GM12891 (cell line): ENCODE data around the gene NUDT8.
"Not testable (repeated sequence)": the region's sequence is repeated elsewhere in the genome, so short reads cannot be mapped to it uniquely, and the experiment has no call there.

ENCODE experiments used
- DNase-seq: peaks from one replicate; pipeline ENCODE4 v3.0.0; 2011; ENCODE audit warnings: low spot score; ENCODE audit not compliant: insufficient read length
- FAIRE-seq: peaks from 2 replicates; lab custom pipeline; 2011; peaks lifted over from hg19 to GRCh38; lab: Jason Lieb, UNC
- PAX5 ChIP-seq: IDR thresholded peaks from 2 replicates; pipeline ENCODE4 v1.6.1; 2011; ENCODE audit warnings: low read length, moderate library complexity, mild to moderate bottlenecking; ENCODE audit not compliant: insufficient read depth, severe bottlenecking
- POLR2A ChIP-seq: IDR thresholded peaks from 2 replicates; pipeline ENCODE4 v1.6.1; 2011; ENCODE audit warnings: low read depth, low read length, control low read depth
- POLR2AphosphoS5 ChIP-seq: IDR thresholded peaks from 2 replicates; pipeline ENCODE4 v1.6.1; 2011; ENCODE audit warnings: low read depth, low read length, control low read depth
- POU2F2 ChIP-seq: IDR thresholded peaks from 2 replicates; pipeline ENCODE4 v1.6.1; 2011; ENCODE audit warnings: low read depth, mild to moderate bottlenecking, control low read depth, low read length, moderate library complexity
- SPI1 ChIP-seq: IDR thresholded peaks from 2 replicates; pipeline ENCODE4 v1.6.1; 2011; ENCODE audit warnings: low read depth, low read length, control low read depth
- TAF1 ChIP-seq: IDR thresholded peaks from 2 replicates; pipeline ENCODE4 v1.6.1; 2011; ENCODE audit warnings: low read depth, low read length, control low read depth

NUDT8 gene

DNA sequence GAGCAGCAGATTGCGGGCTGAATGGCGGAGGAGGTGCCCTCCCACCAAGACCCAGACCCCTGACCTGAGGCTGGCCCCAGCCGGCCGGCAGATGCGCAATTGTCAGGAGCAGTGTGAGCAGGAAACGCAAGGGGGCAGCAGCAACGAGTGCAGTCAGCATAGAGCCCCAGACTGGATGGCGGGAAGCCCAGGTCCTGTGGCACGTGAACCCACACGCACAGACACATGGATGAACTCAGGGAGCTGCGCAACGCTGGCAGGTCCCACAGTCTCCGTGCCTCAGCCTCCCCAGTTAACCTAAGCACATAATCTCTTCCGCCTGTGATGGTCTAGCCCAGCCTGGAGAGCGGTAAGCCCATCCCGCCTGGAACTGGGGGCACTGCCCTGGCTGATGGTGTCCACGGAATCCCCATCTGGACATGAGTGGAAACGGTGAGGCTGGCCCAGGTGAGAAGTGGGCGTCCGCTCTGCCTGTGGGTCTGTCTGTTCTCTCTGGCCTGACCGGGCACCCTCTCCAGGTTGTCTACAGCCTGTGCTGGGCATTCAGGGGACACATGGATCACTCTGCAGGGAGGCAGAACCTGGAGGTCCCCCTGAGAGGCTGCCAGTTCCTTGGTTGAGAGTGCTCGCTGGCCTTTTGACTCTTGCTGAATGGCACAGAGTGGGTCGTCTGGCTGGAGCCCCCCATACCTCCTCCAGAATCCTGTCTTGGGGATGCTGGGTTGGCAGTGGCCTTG lies 10.5 kb upstream of the NUDT8 start:
- TF ChIP-seq POLR2A (no peak), POLR2AphosphoS5 (no peak), SPI1 (no peak), POU2F2 (no peak), PAX5 (no peak), TAF1 (no peak)
- FAIRE-seq (peak; percentile 81), DNase-seq (no peak)

DNA sequence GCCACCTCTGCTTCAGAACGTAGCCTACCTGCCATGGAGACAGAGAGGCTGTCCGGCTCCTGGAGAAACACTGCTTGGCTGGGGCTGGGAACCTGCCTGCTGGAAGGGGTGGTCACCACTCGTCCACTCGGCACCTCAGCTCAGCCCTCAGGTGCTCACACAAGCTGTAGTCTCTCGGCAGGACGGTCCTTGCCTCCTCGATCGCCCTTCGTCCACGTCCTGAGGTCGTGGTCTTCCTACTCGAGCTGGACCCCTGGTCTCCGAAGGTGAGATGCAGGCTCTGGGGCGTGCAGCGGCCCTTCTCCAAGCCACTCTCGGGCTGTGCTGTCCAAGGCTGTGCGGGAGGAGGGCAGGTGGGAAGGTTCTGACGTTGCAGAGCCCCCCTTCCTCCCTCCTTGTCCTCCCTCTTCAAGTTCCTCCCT lies 9.7 kb upstream of the NUDT8 start, which contains the start of gene TBX10:
Gene TBX10, minus strand, starts transcription at position 326 of the 422 bp plus-strand sequence. Its CDS starts 291 bp downstream, at position 35.
- FAIRE-seq (no peak), DNase-seq (no peak)
- TF ChIP-seq POLR2A (no peak), POU2F2 (no peak), POLR2AphosphoS5 (no peak), TAF1 (no peak), SPI1 (no peak), PAX5 (no peak)

GRCh38 chr11:67638535-67639437 lies 9.0 kb upstream of the NUDT8 start:
- DNase-seq, result no peak
- no peak for FAIRE-seq
- TF ChIP-seq POLR2A (no peak), PAX5 (no peak), SPI1 (no peak), POU2F2 (no peak), TAF1 (no peak), POLR2AphosphoS5 (no peak)

DNA sequence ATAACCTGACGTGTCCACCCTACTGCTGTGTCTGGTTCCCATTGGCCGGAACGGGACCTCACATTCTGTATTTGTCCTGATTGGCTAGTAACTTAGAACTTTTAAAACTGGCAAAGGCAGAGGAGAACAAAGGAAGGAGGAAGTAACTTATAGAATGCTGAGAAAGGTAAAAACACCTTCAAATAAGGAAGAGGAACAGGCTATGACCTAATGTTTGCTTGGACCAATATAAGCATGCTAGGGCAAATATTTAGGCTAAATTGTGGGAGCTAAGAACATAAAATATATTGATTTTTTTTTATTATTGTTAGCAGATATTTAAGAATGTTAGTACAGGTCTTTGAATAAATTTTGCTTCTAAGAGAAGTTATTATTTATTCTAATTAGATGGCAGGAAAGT lies 7.7 kb upstream of the NUDT8 start:
- FAIRE-seq, result not testable (repeated sequence)

DNA sequence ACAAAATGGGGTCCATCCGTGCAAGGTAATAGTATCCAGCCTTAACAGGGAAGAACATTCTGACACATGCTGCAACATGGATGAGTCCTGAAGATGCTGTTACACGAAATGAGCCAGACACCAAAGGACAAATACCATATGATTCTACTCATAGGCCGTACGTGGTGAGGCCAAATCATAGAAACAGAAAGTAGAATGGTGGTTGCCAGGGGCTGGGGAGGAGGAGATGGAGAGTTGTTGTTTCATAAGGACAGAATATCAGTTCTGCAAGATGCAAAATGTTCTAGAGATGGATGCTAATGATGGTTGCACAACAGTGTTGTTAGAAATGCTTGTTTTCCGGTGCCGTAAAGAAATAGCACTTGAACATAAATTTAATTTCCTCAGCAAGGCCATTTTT lies 7.2 kb upstream of the NUDT8 start:
- peak; percentile 80 for FAIRE-seq
- no peak for TF ChIP-seq TAF1
- TF ChIP-seq POU2F2, result no peak
- no peak for TF ChIP-seq SPI1
- TF ChIP-seq POLR2A, result no peak
- no peak for TF ChIP-seq POLR2AphosphoS5
- TF ChIP-seq PAX5, result no peak
- DNase-seq, result no peak

More for the DNA sequence above, 7.7 kb upstream of the NUDT8 start:
- not testable (repeated sequence) for DNase-seq

GRCh38 chr11:67635231-67635521 lies 5.4 kb upstream of the NUDT8 start:
- FAIRE-seq (no peak), DNase-seq (no peak)
- no peak for TF ChIP-seq POLR2AphosphoS5
- TF ChIP-seq PAX5, result no peak
- TF ChIP-seq TAF1, result no peak
- TF ChIP-seq SPI1, result no peak
- TF ChIP-seq POLR2A, result no peak
- no peak for TF ChIP-seq POU2F2

DNA sequence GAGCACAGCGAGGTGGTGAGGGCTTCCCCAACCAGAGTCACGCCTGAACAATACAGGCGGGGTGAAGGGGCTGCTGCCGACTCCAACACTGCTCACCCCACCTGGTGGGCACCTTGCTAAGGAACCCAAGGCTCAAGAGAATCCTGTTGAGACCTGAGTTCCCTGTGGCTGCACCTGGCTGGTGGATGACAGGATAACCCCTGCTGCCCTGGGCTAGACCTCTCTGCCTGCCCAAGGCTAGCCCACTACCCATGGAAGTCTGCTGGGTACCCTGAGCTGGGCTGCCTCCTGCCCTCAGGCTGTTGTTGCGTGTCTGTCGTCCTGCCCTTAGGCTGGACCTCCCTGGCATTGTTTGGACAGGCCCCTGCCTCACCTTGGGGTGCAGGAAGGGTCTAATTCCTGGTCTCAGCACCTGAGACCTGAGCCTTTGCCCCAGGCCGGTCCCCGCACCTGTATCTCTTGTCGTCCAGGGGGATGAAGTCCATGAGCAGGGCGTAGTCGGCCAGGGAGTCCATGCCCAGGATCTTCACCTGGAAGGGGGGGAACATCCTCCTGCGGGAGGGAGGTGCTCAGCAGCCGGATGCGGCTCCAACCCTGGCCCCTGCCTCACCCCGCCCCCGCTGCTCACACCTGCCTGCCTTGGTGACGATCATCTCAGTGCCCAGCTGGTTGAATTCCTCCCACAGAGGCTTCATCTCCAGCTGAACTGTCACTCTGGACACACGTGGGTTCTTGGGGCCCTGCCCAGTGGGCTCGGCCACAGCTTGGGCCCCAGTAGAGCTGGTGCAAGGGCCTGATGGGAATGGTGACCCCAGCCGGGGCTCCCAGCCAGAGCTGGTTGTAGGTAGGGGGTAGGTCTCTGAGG lies 4.9 kb upstream of the NUDT8 start:
- DNase-seq (no peak), FAIRE-seq (no peak)
- TF ChIP-seq PAX5 (no peak), TAF1 (no peak), POU2F2 (no peak), POLR2AphosphoS5 (no peak), SPI1 (no peak)

DNA sequence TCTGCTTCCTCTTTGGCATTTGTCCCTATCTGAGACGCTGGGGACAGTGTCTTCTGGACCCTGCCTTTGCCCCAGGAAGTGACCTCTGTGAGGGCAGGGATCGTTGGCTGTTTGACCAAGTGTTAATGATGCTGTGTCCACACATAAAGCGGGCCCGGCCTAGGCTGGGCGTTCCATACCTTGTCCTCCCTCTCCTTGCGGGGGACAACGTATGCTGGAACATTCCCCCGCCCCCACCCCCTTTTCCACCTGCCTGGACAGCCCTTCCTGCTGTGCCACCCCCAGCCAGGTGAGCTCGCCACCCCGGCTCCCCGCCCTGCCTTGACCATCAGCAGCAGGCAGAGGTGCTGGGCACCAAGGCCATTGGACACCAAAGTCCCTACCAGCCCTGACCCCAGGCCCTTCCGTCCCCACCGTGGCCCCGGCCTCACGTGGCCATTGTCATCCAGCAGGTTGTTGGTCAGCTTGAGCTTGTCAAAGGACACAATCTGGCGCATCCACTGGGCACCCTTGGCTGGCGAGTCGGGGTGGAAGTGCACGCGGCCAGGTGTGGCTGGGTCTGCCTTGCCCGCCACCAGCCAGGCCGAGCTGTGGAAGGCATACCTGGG lies 4.1 kb upstream of the NUDT8 start:
- no peak for FAIRE-seq
- no peak for TF ChIP-seq POU2F2
- no peak for TF ChIP-seq SPI1
- no peak for TF ChIP-seq POLR2A
- no peak for TF ChIP-seq PAX5
- DNase-seq, result no peak
